Suprapubic skin (tissue), 4 donors: Measurements from ENCODE around the gene ZDHHC14.

Experiments
- EP300 ChIP-seq: sonication (generic); formaldehyde crosslinking; IDR thresholded peaks from one replicate; pipeline ENCODE4 v1.6.1; 2017; ENCODE audit warnings: antibody characterized with exemption
- POLR2A ChIP-seq, 2 donors: fragments of 450-650 bp; IDR thresholded peaks; one replicate each; pipeline ENCODE4 v1.6.1; 2017; ENCODE audit warnings: antibody characterized with exemption in 2 of 2, mild to moderate bottlenecking in 2 of 2, moderate library complexity in 2 of 2
- POLR2AphosphoS5 ChIP-seq, 3 donors: sonication (generic); formaldehyde crosslinking; IDR thresholded peaks; one replicate each; pipeline ENCODE4 v1.6.1; 2017; ENCODE audit warnings: antibody characterized with exemption in 3 of 3
- TF ChIP-seq, protein P1 (sequence below), 2 donors: fragments of 200-600 bp in 1 of 2; fragments of 450-650 bp in 1 of 2; sonication (generic) in 1 of 2; IDR thresholded peaks; one replicate each; pipeline ENCODE4 v1.5.1; 2016 to 2019; ENCODE audit warnings: antibody characterized with exemption in 2 of 2, mild to moderate bottlenecking in 1 of 2, moderate library complexity in 1 of 2

GRCh38 chr6:157546321-157546720, 165.3 kb downstream of the ZDHHC14 start:
- TF ChIP-seq, protein P1, sequence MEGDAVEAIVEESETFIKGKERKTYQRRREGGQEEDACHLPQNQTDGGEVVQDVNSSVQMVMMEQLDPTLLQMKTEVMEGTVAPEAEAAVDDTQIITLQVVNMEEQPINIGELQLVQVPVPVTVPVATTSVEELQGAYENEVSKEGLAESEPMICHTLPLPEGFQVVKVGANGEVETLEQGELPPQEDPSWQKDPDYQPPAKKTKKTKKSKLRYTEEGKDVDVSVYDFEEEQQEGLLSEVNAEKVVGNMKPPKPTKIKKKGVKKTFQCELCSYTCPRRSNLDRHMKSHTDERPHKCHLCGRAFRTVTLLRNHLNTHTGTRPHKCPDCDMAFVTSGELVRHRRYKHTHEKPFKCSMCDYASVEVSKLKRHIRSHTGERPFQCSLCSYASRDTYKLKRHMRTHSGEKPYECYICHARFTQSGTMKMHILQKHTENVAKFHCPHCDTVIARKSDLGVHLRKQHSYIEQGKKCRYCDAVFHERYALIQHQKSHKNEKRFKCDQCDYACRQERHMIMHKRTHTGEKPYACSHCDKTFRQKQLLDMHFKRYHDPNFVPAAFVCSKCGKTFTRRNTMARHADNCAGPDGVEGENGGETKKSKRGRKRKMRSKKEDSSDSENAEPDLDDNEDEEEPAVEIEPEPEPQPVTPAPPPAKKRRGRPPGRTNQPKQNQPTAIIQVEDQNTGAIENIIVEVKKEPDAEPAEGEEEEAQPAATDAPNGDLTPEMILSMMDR (IDR thresholded peaks at IDR 0.05) = no peak
- TF ChIP-seq POLR2AphosphoS5 (IDR thresholded peaks at IDR 0.05) (no peak), EP300 (no peak), POLR2A (IDR thresholded peaks at IDR 0.05) (no peak)
